ENCODE data around the gene IL7R.
A peak's percentile ranks its signal among the peaks of the same experiment; 100 is the strongest.

Gene IL7R

GRCh38 chr5:35920890-35921289 lies 64.2 kb downstream of the IL7R start:
- no peak for DNase-seq

GRCh38 chr5:35921930-35922329 lies 65.2 kb downstream of the IL7R start:
- DNase-seq = no peak

GRCh38 chr5:35922468-35922867 lies 65.8 kb downstream of the IL7R start:
- no peak for DNase-seq

- no peak for DNase-seq
These were observed 67.6 kb downstream of the IL7R start for GRCh38 chr5:35924122-35924949.

- peak; percentile 41 for DNase-seq
These were observed 68.4 kb downstream of the IL7R start for GRCh38 chr5:35924950-35925722.

- peak; percentile 38 for DNase-seq
These were observed 69.8 kb downstream of the IL7R start for GRCh38 chr5:35926389-35927051.

Data from NCI-H1092 treated with DMSO at 0.1 percent for 48 hours (cell line).